Hepatocyte (in vitro differentiated cells): Measurements from ENCODE around the gene SPSB2. TPM values are rescaled to one million over a fixed set of nuclear protein-coding genes. Genes with fewer than 3 reads are reported as not detected.

Source experiments
- DNase-seq: peaks from one replicate; pipeline ENCODE4 v3.0.0-alpha.2; 2016; ENCODE audit warnings: low spot score
- H2AFZ ChIP-seq: fragments of 200-600 bp; sonication (generic); 2 replicates; pipeline ENCODE4 v1.6.0; 2016; ENCODE audit warnings: antibody characterized with exemption, mild to moderate bottlenecking
- H3K27ac ChIP-seq: fragments of 200-600 bp; sonication (generic); 2 replicates; pipeline ENCODE4 v1.5.1; 2016; ENCODE audit warnings: mild to moderate bottlenecking
- H3K27me3 ChIP-seq: fragments of 200-600 bp; sonication (generic); 2 replicates; pipeline ENCODE4 v1.6.1; 2016
- H3K36me3 ChIP-seq: fragments of 200-600 bp; sonication (generic); replicated peaks from 2 replicates; pipeline ENCODE4 v1.5.1; 2016; ENCODE audit warnings: low read depth; ENCODE audit not compliant: insufficient read depth
- H3K4me1 ChIP-seq: fragments of 200-600 bp; sonication (generic); 2 replicates; pipeline ENCODE4 v1.5.1; 2016; ENCODE audit warnings: mild to moderate bottlenecking, moderate library complexity; ENCODE audit not compliant: insufficient read depth
- H3K4me2 ChIP-seq: fragments of 200-600 bp; sonication (generic); 2 replicates; pipeline ENCODE4 v1.6.0; 2016
- H3K4me3 ChIP-seq: fragments of 200-600 bp; sonication (generic); 2 replicates; pipeline ENCODE4 v1.5.1; 2016; ENCODE audit warnings: mild to moderate bottlenecking
- H3K79me2 ChIP-seq: fragments of 200-600 bp; sonication (generic); 2 replicates; pipeline ENCODE4 v1.6.0; 2017; ENCODE audit warnings: mild to moderate bottlenecking
- H3K9me2 ChIP-seq: fragments of 200-600 bp; sonication (generic); replicated peaks from 2 replicates; pipeline ENCODE4 v1.6.0; 2017; ENCODE audit warnings: mild to moderate bottlenecking; ENCODE audit not compliant: insufficient read depth
- H3K9me3 ChIP-seq: fragments of 200-600 bp; sonication (generic); 2 replicates; pipeline ENCODE4 v1.5.1; 2016; ENCODE audit warnings: low read depth, mild to moderate bottlenecking
- H4K20me1 ChIP-seq: fragments of 200-600 bp; sonication (generic); 2 replicates; pipeline ENCODE4 v1.6.0; 2016; ENCODE audit warnings: mild to moderate bottlenecking; ENCODE audit not compliant: insufficient read depth, poor library complexity, severe bottlenecking
- CTCF ChIP-seq: fragments of 200-600 bp; sonication (generic); IDR thresholded peaks from 2 replicates; pipeline ENCODE4 v1.5.1; 2016; ENCODE audit warnings: antibody characterized with exemption, mild to moderate bottlenecking; ENCODE audit not compliant: poor library complexity
- EZH2 ChIP-seq: fragments of 200-600 bp; sonication (generic); IDR thresholded peaks from 2 replicates; pipeline ENCODE4 v1.6.1; 2016; ENCODE audit warnings: antibody characterized with exemption, mild to moderate bottlenecking, borderline replicate concordance
- EZH2phosphoT487 ChIP-seq: fragments of 200-600 bp; sonication (generic); IDR thresholded peaks from one replicate; pipeline ENCODE4 v1.6.1; 2018; ENCODE audit warnings: antibody characterized with exemption, mild to moderate bottlenecking, low read depth, moderate library complexity; ENCODE audit not compliant: unreplicated experiment, severe bottlenecking
- WGBS: methylation state at CpG from one replicate; pipeline ENCODE4 v1.1.6; 2016; ENCODE audit warnings: low lambda C conversion rate; ENCODE audit errors: missing lambda C conversion rate; 5-methylcytosine and 5-hydroxymethylcytosine counted together
- polyA plus RNA-seq: library from polyadenylated mRNA; unstranded; fragments of >200 nt; fragmentation: Nextera tagmentation; extraction: Ambion mirVana; gene quantifications from 2 replicates; pipeline ENCODE4 v1.2.1, GENCODE V29; 2016
- total RNA-seq: library from RNA; depleted of rRNA; stranded (reverse); fragments of >200 nt; gene quantifications from 2 replicates; pipeline ENCODE4 v1.2.3, GENCODE V29; 2014

Gene SPSB2
- total and polyA plus RNA-seq, 2 experiments from 2014 or later = 11.0 to 14.1 TPM

- Histone ChIP-seq H4K20me1 (no peaks in the 10 kb centered on the region), H3K4me3 (no peak overlapping the region), H3K27me3 (no peaks in the 10 kb centered on the region), H3K9me3 (no peaks in the 10 kb centered on the region), H3K36me3 (no peaks in the 10 kb centered on the region), H3K27ac (no peak overlapping the region), H3K9me2 (no peaks in the 10 kb centered on the region), H2AFZ (no peak overlapping the region), H3K4me2 (no peak overlapping the region), H3K4me1 (no peaks in the 10 kb centered on the region), H3K79me2 (no peaks in the 10 kb centered on the region)
- TF ChIP-seq EZH2phosphoT487 (no peak), EZH2 (no peak), CTCF (no peak)
- no peak for DNase-seq
- WGBS = 96% methylated on average over 15 of the region's 16 CpGs
These were observed 34.2 kb downstream of the SPSB2 start for GRCh38 chr12:6838854-6839253.

GRCh38 chr12:6837370-6838060 is 35.6 kb downstream of the SPSB2 start:
- 95% methylated on average over 25 of the region's 26 CpGs for WGBS
- Histone ChIP-seq H3K4me1 (no peaks in the 10 kb centered on the region), H3K4me2 (no peak overlapping the region), H4K20me1 (no peaks in the 10 kb centered on the region), H3K27me3 (no peaks in the 10 kb centered on the region), H3K27ac (no peak overlapping the region), H3K9me2 (no peaks in the 10 kb centered on the region), H3K4me3 (no peak overlapping the region), H3K79me2 (no peaks in the 10 kb centered on the region), H3K36me3 (no peaks in the 10 kb centered on the region), H3K9me3 (no peaks in the 10 kb centered on the region), H2AFZ (no peak overlapping the region)
- TF ChIP-seq EZH2 (no peak), EZH2phosphoT487 (no peak), CTCF (no peak)
- DNase-seq = no peak

GRCh38 chr12:6836851-6837250 is 36.3 kb downstream of the SPSB2 start:
- Histone ChIP-seq H2AFZ (no peak overlapping the region), H3K27ac (no peak overlapping the region), H3K9me2 (no peaks in the 10 kb centered on the region), H3K27me3 (no peaks in the 10 kb centered on the region), H3K4me2 (no peak overlapping the region), H3K9me3 (no peaks in the 10 kb centered on the region), H4K20me1 (no peaks in the 10 kb centered on the region), H3K36me3 (no peaks in the 10 kb centered on the region), H3K4me1 (no peaks in the 10 kb centered on the region), H3K79me2 (no peaks in the 10 kb centered on the region), H3K4me3 (no peak overlapping the region)
- WGBS = 93% methylated on average over 16 of the region's 16 CpGs
- no peak for DNase-seq
- no peak for TF ChIP-seq CTCF
